ENCODE measurements around the gene UGT2A1. TPM values are rescaled to one million over a fixed set of nuclear protein-coding genes. Genes with fewer than 3 reads are reported as not detected.

Gene UGT2A1
- not detected in 2 replicates for total RNA-seq

DNA sequence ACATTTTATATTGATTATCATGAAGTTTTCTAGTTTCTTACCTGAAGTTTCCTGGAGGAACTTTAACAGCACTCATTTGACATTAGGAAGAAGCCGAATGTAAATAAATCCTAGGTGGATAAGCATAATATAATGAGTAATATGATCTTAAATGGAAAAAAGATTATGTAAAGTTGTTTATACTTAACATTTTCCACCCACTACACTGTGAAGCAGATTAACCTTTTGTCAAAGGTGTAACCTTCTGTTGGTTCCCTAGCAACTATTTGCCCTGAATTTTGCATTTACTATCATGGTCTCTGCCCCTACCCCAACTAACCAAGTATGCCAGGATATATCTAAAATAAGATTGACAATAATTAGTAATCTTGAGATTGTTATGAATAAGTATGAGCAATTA is at the start of gene UGT2A1:
Gene UGT2A1, minus strand, starts transcription at position 101 of the 400 bp plus-strand sequence. CDS start 5,603 bp downstream, outside the sequence.

DNA sequence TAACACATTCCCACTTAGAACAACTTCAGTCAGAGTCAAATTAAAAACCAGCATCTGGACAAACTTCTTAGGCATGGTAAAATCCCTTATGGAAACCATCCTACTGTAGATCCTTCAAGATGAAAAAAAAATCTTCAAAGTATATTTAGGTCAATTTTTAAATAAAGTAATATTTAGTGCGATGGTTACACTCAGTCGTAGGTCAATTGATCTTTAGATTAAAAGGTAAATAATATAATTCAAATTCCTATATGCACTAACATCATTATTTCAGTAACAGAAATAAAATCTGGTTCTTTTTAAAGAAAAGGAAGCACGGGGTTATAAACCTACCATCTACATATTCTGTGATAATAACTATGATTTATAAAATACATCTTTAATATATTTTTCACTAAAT is 13.5 kb downstream of the UGT2A1 start, which contains the start of gene UGT2A2:
Gene UGT2A2, minus strand, starts transcription at position 101 of the 400 bp plus-strand sequence. Its CDS starts 2 bp downstream, at position 99.

Other genes with a start within 250 kb of the UGT2A1 start
- not detected in 2 replicates for gene UGT2B4, start 157.3 kb downstream of the UGT2A1 start, total RNA-seq
- gene UGT2A2, start 13.6 kb downstream of the UGT2A1 start, total RNA-seq: not detected in 2 replicates
- gene SULT1B1, start 107.4 kb upstream of the UGT2A1 start, total RNA-seq: not detected in 2 replicates
- gene SULT1E1, start 206.9 kb upstream of the UGT2A1 start, total RNA-seq: 0.42 and 1.2 TPM in 2 replicates